Endothelial cell of umbilical vein (primary cell): ENCODE results near the gene TMEM107. TPM values are rescaled to one million over a fixed set of nuclear protein-coding genes. Genes with fewer than 3 reads are reported as not detected.

ENCODE experiments used
- BruUV-seq: library from RNA; stranded (reverse); fragments of 400-500 nt; replicated peaks from 2 replicates; lab custom pipeline; 2021; lab: Mats Ljungman, UMichigan
- CTCF ChIA-PET: fragments of 300-600, 350-600 bp; sonication (Branson Sonifier 250); formaldehyde crosslinking; loops from one replicate; lab custom pipeline; 2021; ENCODE audit warnings: antibody characterized with exemption, inconsistent platforms; lab: Charles Lee
- POLR2A ChIA-PET: fragments of 300-600, 350-600 bp; sonication (Branson Sonifier 250); formaldehyde crosslinking; loops from one replicate; lab custom pipeline; 2021; ENCODE audit warnings: antibody characterized with exemption, inconsistent platforms; lab: Charles Lee
- DNase-seq: peaks from one replicate; pipeline ENCODE4 v3.0.0-alpha.2; 2011; ENCODE audit warnings: low read depth, low spot score
- FAIRE-seq: peaks from 2 replicates; lab custom pipeline; 2011; peaks lifted over from hg19 to GRCh38; lab: Jason Lieb, UNC
- H2AFZ ChIP-seq: 2 replicates; pipeline ENCODE4 v1.6.0; 2012; ENCODE audit warnings: low read depth, low read length, control low read depth, inconsistent platforms
- H3K27ac ChIP-seq: 2 replicates; pipeline ENCODE4 v1.5.1; 2011; ENCODE audit warnings: low read depth, mild to moderate bottlenecking, control low read depth, low read length, moderate library complexity; ENCODE audit not compliant: insufficient read depth
- H3K27me3 ChIP-seq, 2 experiments: 2 replicates each; pipeline versions ENCODE4 v1.6.0 to v1.6.1; 2011; ENCODE audit warnings: low read length in 2 of 2, mixed read lengths in 1 of 2; ENCODE audit not compliant: control insufficient read depth in 2 of 2, insufficient read depth in 2 of 2
- H3K36me3 ChIP-seq, 2 experiments: 2 replicates in 1 of 2; 3 replicates in 1 of 2; pipeline ENCODE4 v1.5.1; 2011; ENCODE audit warnings: low read length in 2 of 2, mild to moderate bottlenecking in 1 of 2, moderate library complexity in 1 of 2; ENCODE audit not compliant: control insufficient read depth in 2 of 2, insufficient read depth in 2 of 2; ENCODE audit errors: extremely low read depth in 1 of 2
- H3K4me1 ChIP-seq: 3 replicates; pipeline ENCODE4 v1.5.1; 2011; ENCODE audit warnings: mild to moderate bottlenecking, low read length; ENCODE audit not compliant: control insufficient read depth, insufficient read depth; ENCODE audit errors: extremely low read depth
- H3K4me2 ChIP-seq: 2 replicates; pipeline ENCODE4 v1.6.1; 2011; ENCODE audit warnings: low read length, control low read depth, mixed read lengths; ENCODE audit not compliant: insufficient read depth
- H3K4me3 ChIP-seq, 3 experiments: fragments of 200-600 bp in 1 of 3; sonication (generic), shearing (Covaris generic) in 1 of 3; replicated peaks in 1 of 3; 2 replicates each; pipeline ENCODE4 v1.5.1; 2011 to 2016; ENCODE audit warnings: control low read depth in 3 of 3, low read length in 3 of 3, mild to moderate bottlenecking in 2 of 3, inconsistent platforms in 1 of 3, low read depth in 1 of 3, moderate library complexity in 1 of 3; ENCODE audit not compliant: insufficient read depth in 1 of 3
- H3K79me2 ChIP-seq: 2 replicates; pipeline ENCODE4 v1.6.0; 2012; ENCODE audit warnings: low read length, inconsistent platforms; ENCODE audit not compliant: control insufficient read depth, insufficient read depth
- H3K9ac ChIP-seq: replicated peaks from 2 replicates; pipeline ENCODE3; 2011; ENCODE audit warnings: low read length, control low read depth; ENCODE audit not compliant: insufficient read depth; ENCODE audit errors: extremely low read depth
- H3K9me1 ChIP-seq: replicated peaks from 3 replicates; pipeline ENCODE4 v1.6.0; 2011; ENCODE audit warnings: mild to moderate bottlenecking, low read length; ENCODE audit not compliant: control insufficient read depth, insufficient read depth; ENCODE audit errors: extremely low read depth
- H3K9me3 ChIP-seq: replicated peaks from 2 replicates; pipeline ENCODE4 v1.5.1; 2012; ENCODE audit warnings: low read length, inconsistent platforms; ENCODE audit not compliant: control insufficient read depth, insufficient read depth
- H4K20me1 ChIP-seq: replicated peaks from 2 replicates; pipeline ENCODE3; 2011; ENCODE audit warnings: mild to moderate bottlenecking, low read length; ENCODE audit not compliant: control insufficient read depth, insufficient read depth; ENCODE audit errors: extremely low read depth
- EZH2 ChIP-seq: IDR thresholded peaks from 2 replicates; pipeline ENCODE4 v1.6.1; 2012; ENCODE audit warnings: borderline replicate concordance, low read depth, mild to moderate bottlenecking, moderate library complexity, low read length, inconsistent platforms; ENCODE audit not compliant: severe bottlenecking
- FOS ChIP-seq: IDR thresholded peaks from 2 replicates; pipeline ENCODE4 v1.6.1; 2011; ENCODE audit warnings: mild to moderate bottlenecking, low read length, moderate library complexity, borderline replicate concordance; ENCODE audit not compliant: insufficient read depth
- GATA2 ChIP-seq: IDR thresholded peaks from 2 replicates; pipeline ENCODE4 v1.7.0; 2011; ENCODE audit warnings: low read depth, mild to moderate bottlenecking, moderate library complexity, mixed read lengths, low read length; ENCODE audit not compliant: insufficient read length, insufficient read depth
- JUN ChIP-seq: IDR thresholded peaks from 2 replicates; pipeline ENCODE4 v1.6.1; 2011; ENCODE audit warnings: borderline replicate concordance, low read depth; ENCODE audit not compliant: insufficient read length, insufficient read depth
- MYC ChIP-seq: IDR thresholded peaks from one replicate; pipeline ENCODE4 v1.6.1; 2011; ENCODE audit warnings: mild to moderate bottlenecking, low read depth, low read length
- POLR2A ChIP-seq: IDR thresholded peaks from 2 replicates; pipeline ENCODE4 v1.6.1; 2012; ENCODE audit warnings: low read depth, mild to moderate bottlenecking, control low read depth, low read length
- POLR2AphosphoS5 ChIP-seq: IDR thresholded peaks from 2 replicates; pipeline ENCODE4 v1.6.1; 2012; ENCODE audit warnings: low read depth, mild to moderate bottlenecking, control low read depth, low read length, moderate library complexity; ENCODE audit not compliant: insufficient read depth
- dilution Hi-C: fragments of 300-500 bp; cut with MboI; formaldehyde crosslinking; loops from one replicate; pipeline ENCODE4 v1.15.0; 2019; ENCODE audit warnings: low sequenced_read_pairs; ENCODE audit not compliant: extremely low pct_ligation_motif_present
- intact Hi-C: fragments of 100-400 bp; cut with micrococcal nuclease; formaldehyde crosslinking; loops from one replicate; pipeline ENCODE4 v1.10.0; 2022
- polyA plus RNA-seq, 4 experiments: library from polyadenylated mRNA; depleted of rRNA in 3 of 4; stranded (reverse) in 3 of 4; unstranded in 1 of 4; fragments of >200 nt; gene quantifications; 2 replicates each; pipeline versions ENCODE4 v1.2.1 to v1.2.3, GENCODE V29; 2011 to 2012; ENCODE audit warnings: missing spikeins in 1 of 4
- total RNA-seq: library from RNA; stranded (reverse); gene quantifications from 2 replicates; pipeline ENCODE4 v1.2.3, GENCODE V29; 2021
- TF ChIP-seq, protein P1 (sequence below): IDR thresholded peaks from 2 replicates; pipeline ENCODE4 v1.6.1; 2011; ENCODE audit not compliant: insufficient read depth, insufficient read length
- TF ChIP-seq, protein P2 (sequence below), 2 donors: IDR thresholded peaks; 1 replicate in 1 of 2; 2 replicates in 1 of 2; pipeline ENCODE4 v1.5.1; 2011; ENCODE audit warnings: low read length in 2 of 2, mild to moderate bottlenecking in 2 of 2, moderate library complexity in 2 of 2, control low read depth in 1 of 2, inconsistent platforms in 1 of 2, low read depth in 1 of 2; ENCODE audit not compliant: insufficient read depth in 1 of 2; ENCODE audit errors: extremely low read depth in 1 of 2

TMEM107 gene
- total and polyA plus RNA-seq, 2 donors (not counting 3 experiments of a cell fraction or from before 2014, with no cell fraction given): 20.4 to 31.6 TPM

DNA sequence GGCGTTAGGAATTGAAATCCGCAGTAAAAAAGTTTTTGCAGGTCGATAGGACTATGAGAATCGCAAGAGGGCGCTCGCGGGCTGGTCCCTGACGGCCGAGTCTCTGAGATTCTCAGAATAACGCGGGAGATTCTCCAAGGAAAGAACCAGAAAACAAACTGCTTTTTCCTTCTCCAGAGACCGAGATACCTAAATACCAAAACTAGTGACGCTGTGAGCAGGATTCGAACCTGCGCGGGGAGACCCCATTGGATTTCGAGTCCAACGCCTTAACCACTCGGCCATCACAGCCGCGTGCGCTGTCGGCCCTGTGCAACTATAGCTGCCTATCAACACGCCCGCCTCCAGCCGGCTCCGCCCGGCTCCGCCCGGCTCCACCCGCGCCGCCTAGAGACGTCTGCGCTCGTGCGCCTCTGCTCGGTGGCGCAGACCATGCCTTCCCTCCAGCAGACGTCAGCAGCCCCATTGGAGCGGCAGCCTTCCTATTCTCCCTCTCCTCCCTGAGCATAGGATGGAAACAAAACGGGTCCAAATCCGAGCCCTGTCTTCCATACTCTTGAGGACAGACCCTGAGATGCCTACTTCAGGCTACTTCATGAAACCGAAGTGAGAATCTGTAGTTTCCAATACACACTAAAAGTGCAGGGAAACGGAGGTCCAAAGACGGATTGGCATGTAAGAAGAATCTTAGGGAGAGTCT lies 37.4 kb downstream of the TMEM107 start:
- dilution Hi-C loops: no loop called here
- Histone ChIP-seq H3K4me1 (peaks cover 14% of the 10 kb centered on the region), H3K4me3 (peak overlapping the region; percentile 26 to 89 (median 80)), H4K20me1 (no peaks in the 10 kb centered on the region), H3K4me2 (peak overlapping the region; percentile 97), H3K9me1 (no peaks in the 10 kb centered on the region), H3K79me2 (no peaks in the 10 kb centered on the region), H3K27me3 (no peaks in the 10 kb centered on the region), H2AFZ (peak overlapping the region; percentile 85), H3K9ac (peak overlapping the region; percentile 90), H3K27ac (peak overlapping the region; percentile 88), H3K36me3 (peaks cover 0 to 24% of the 10 kb centered on the region in 2 experiments), H3K9me3 (no peaks in the 10 kb centered on the region)
- peak; percentile 98 for DNase-seq
- peak; percentile 97 for FAIRE-seq
- ChIA-PET POLR2A (interaction anchor here (0.8 to 1.3 kb wide), 2 partner anchors 13 to 34 kb away, joined by 3 to 5 read pairs; partner anchors contain the start of gene PER1), CTCF (interaction anchor here (1.1 to 5.6 kb wide), 10 partner anchors 12 to 162 kb away, joined by 3 to 72 read pairs (median 6); partner anchors contain the start of genes HES7 and PER1)
- TF ChIP-seq JUN (no peak), GATA2 (peak; percentile 29), FOS (no peak), POLR2A (no peak), EZH2 (no peak), POLR2AphosphoS5 (peak; percentile 79), MYC (no peak)
- TF ChIP-seq, protein P1, sequence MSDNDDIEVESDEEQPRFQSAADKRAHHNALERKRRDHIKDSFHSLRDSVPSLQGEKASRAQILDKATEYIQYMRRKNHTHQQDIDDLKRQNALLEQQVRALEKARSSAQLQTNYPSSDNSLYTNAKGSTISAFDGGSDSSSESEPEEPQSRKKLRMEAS: peak; percentile 61
- TF ChIP-seq, protein P2, sequence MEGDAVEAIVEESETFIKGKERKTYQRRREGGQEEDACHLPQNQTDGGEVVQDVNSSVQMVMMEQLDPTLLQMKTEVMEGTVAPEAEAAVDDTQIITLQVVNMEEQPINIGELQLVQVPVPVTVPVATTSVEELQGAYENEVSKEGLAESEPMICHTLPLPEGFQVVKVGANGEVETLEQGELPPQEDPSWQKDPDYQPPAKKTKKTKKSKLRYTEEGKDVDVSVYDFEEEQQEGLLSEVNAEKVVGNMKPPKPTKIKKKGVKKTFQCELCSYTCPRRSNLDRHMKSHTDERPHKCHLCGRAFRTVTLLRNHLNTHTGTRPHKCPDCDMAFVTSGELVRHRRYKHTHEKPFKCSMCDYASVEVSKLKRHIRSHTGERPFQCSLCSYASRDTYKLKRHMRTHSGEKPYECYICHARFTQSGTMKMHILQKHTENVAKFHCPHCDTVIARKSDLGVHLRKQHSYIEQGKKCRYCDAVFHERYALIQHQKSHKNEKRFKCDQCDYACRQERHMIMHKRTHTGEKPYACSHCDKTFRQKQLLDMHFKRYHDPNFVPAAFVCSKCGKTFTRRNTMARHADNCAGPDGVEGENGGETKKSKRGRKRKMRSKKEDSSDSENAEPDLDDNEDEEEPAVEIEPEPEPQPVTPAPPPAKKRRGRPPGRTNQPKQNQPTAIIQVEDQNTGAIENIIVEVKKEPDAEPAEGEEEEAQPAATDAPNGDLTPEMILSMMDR (IDR thresholded peaks at IDR 0.05; ENCODE audit: extremely low read depth in 1 of 2, insufficient read depth in 1 of 2, low read depth in 1 of 2, low read length in 2 of 2): peak; percentile 83 to 91
- TSS peak; percentile 92 for BruUV-seq
- intact Hi-C loops: loop anchor here (1.0 kb wide), 7 partner anchors 12 to 161 kb away; no protein-coding TSS in a partner anchor
